GM19099 (cell line): ENCODE measurements around the gene EMP2.

Experiments used
- POLR2A ChIP-seq: IDR thresholded peaks from 3 replicates; pipeline ENCODE4 v1.6.1; 2011; ENCODE audit warnings: low read depth; ENCODE audit not compliant: insufficient read length; ENCODE audit errors: extremely low read depth

Gene EMP2, protein sequence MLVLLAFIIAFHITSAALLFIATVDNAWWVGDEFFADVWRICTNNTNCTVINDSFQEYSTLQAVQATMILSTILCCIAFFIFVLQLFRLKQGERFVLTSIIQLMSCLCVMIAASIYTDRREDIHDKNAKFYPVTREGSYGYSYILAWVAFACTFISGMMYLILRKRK

GRCh38 chr16:10579965-10580882 lies at the start of gene EMP2:
Gene EMP2 (minus strand): TSS chr16:10580598. CDS start chr16:10547617, 32,981 bp downstream.
- no peak for TF ChIP-seq POLR2A

DNA sequence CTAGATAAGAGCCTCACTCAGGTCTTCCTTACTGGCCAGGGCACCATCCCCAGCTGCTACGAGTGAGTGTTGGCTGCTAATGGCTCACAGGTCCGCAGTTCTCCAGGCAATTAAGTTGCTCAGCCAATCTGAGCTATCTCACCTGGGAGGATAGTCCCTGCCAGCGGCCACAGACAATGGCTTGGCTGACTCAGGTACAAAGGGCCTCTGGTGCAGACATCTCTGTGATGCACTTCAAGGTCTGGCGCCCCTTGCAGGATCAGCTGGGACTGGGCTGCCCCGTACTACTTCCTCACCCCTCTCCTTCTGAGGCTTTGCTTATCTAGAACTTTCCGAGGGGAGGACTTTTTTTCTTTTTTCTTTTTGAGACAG lies 49.2 kb upstream of the EMP2 start:
- no peak for TF ChIP-seq POLR2A

DNA sequence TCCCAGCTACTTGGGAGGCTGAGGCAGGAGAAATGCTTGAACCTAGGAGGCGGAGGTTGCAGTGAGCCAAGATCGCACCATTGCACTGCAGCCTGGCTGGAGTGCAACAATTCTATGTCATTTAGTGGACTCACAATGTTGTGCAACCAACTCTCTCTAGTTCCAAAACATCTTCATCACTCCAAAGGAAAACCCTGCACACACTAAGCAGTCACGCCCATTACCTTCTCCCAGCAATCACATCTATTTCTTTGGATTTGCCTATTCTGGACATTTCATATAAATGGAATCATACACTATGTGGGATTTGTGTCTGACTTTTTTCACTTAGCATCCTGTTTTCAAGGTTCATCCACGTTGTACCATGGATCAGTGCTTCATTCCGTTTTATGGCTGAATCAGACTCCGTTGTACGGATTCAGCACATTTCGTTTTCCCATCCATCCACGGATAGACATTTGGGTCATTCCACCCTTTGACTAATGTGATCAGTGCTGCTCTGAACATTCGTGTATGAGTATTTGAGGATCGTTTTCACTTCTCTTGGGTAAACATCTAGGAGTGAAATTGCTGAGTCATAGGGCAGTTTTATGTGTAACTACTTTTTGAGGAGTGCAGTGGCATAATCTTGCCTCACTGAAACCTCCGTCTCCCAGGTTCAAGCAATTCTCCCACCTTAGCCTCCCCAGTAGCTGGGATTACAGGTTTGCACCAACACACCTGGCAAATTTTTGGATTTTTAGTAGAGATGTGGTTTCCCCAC lies 45.4 kb upstream of the EMP2 start:
- TF ChIP-seq POLR2A, result no peak

DNA sequence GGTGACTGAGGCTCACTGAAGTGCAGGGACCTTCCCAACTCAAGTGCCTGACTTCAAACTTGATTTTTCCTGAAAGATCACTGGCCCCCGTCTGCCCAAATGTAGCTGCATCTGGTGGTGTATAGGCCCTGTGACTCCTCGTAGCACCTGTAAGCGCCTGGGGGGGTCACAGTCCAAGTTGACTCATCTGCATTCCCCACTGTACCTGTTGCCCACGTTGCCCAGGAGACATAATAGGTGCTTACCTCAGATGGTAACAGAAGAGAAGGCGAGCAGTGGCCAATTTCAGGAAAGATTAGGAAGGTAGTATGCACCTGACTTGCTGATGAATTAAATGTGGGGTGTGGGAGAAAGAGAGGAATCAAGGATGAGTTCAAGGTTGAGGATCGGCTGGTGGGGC lies 44.1 kb upstream of the EMP2 start:
- no peak for TF ChIP-seq POLR2A

DNA sequence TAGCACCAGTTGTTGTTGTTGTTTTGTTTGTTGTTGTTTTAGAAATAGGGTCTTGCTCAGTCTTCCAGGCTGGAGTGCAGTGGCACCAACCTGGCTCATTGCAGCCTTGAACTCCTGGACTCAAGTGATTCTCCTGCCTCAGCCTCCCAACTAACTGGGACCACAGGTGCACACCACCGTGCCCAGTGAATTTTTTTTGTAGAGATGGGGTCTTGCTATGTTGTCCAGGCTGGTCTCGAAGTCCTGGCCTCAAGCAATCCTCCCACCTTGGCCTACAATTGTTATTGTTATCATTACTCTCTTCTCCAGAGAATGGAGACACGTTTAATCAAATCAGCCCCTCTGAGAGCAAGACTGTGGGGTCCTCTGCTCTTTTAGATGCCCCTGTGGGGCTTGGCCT lies 42.7 kb upstream of the EMP2 start:
- no peak for TF ChIP-seq POLR2A

DNA sequence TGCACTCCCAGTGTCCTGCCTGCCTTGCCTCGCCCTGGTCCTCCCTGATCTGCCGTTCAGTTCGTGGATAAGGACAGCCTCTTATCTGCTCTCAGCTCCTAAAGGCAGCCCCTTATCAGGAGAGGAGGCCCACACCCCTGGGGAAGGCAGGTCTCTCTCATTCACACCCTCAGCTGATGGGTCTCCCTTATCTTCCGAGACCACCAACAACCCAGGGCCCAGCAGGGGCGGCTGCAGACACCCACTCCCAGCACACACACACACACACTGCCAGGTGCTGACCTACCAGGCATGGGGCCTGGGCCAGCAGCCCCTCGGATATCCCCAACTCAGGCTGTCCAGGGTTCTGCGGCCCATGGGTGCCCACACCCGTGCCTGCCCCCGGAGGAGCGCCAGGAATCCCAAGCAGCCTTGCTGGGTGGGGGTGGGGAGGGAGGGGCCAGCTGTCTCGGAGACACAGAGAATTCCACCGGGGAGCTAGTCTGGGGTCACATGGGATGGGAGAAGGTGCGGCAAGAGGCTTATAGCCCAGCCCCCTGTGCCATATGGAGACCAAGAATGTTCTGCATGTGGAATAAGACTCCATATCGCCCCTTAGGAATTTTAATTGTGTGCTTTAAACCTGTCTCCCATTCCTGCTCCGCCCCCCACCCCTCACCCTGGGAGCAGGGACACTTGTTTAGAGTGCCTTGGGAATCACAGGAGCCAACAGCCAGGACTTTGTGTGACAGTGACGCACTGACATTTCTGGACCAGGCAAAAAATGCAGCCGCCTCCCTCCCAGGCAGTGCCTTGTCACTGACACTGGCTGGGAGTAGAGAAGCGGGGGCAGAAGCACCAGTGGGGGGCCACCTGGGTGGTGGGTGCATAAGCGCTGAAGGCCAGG lies 41.9 kb upstream of the EMP2 start:
- TF ChIP-seq POLR2A, result no peak

- TF ChIP-seq POLR2A, result no peak
Measured at GRCh38 chr16:10620120-10620519, 39.7 kb upstream of the EMP2 start.

DNA sequence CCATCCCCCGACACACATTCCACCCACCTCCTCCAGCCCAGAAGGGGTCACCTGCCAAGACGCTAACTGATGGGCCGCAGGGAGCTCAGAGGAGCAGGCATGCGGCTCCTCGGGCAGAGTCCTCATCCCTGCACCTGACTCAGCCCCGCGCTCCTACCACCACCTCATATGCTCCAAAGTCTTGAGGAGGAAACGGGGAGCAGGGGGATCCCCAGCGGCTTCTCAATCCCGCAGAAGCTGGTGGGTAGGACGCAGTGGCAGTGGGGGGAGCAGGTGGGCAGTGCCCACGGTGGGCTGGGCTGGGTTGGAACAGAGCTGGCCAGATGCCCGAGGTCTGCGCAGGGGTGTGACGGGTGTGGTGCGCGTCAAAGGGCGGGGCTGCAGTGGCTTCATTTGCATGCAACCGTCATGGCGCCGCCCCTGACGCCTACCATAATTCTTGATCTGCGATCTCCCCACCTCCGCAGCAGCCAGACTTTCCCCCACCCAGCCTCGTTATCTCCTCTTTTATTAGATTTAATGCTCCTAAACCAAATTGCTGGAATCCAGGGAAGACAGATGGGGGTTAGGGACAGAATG lies 39.0 kb upstream of the EMP2 start:
- TF ChIP-seq POLR2A, result no peak

GRCh38 chr16:10618710-10619209 lies 38.4 kb upstream of the EMP2 start:
- no peak for TF ChIP-seq POLR2A

DNA sequence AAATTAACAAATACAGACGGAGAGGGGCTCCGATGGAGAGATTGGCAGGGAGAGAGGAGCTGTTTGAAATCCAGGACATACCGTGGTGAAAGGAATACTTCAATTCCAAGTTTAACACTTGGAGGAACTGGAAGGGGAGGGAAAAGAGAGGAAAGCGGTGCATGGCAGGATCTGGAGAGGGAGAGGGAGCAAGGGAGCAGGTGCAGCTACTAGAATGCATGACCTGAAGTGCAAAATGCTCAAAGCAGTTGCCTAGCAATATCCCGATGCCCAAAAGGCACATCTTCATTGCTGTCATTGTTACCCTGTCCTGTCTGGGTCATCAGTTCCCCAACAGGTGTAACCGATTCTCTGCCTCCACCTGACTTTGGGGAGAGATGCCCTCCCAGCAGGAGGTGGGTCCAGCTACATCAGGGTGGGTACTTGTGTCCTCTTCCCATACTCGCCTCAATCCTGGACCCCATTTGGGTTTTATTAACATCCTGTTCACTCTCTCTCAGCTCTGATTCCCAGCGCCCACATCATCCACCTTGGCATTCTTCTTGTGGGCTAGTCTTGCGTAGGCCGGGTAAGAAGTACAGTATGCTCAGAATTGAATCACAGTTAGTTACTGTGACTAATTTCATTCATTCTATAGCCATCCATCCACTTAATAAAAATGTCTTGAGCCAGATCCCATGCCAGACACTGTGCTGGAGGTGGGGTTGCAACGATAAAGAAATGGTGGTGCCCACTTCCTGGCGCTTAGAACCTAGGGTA lies 37.4 kb upstream of the EMP2 start:
- no peak for TF ChIP-seq POLR2A

- TF ChIP-seq POLR2A, result no peak
Measured at GRCh38 chr16:10616756-10617640, 36.6 kb upstream of the EMP2 start.

- TF ChIP-seq POLR2A, result no peak
Measured at GRCh38 chr16:10616419-10616755, 36.0 kb upstream of the EMP2 start.

DNA sequence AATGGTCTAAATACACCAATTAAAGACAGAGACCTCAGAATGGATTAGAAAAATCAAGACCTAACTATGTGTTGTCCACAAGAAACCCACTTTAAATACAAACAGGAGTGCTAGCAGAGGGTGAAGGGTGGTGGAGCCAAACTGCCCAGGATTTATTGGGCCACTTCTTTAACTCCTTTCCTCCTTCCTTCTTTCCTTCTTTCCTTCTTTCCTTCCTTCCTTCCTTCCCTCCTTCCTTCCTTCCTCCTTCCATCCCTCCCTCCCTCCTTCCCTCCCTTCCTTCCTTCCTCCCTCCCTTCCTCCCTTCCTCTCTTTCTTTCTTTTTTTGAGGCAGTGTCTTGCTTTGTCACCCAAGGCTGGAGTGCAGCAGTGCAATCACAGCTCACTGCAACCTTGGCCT lies 34.3 kb upstream of the EMP2 start:
- TF ChIP-seq POLR2A, result no peak

- no peak for TF ChIP-seq POLR2A
Measured at GRCh38 chr16:10613785-10614485, 33.5 kb upstream of the EMP2 start.
